ENCODE measurements around the gene BAIAP3. TPM values are rescaled to one million over a fixed set of nuclear protein-coding genes. Genes with fewer than 3 reads are reported as not detected.
A peak's percentile ranks its signal among the peaks of the same experiment; 100 is the strongest.

The BAIAP3 gene
- total and polyA plus RNA-seq, 10 donors, result 2.7 to 15.7 (median 6.3) TPM

DNA sequence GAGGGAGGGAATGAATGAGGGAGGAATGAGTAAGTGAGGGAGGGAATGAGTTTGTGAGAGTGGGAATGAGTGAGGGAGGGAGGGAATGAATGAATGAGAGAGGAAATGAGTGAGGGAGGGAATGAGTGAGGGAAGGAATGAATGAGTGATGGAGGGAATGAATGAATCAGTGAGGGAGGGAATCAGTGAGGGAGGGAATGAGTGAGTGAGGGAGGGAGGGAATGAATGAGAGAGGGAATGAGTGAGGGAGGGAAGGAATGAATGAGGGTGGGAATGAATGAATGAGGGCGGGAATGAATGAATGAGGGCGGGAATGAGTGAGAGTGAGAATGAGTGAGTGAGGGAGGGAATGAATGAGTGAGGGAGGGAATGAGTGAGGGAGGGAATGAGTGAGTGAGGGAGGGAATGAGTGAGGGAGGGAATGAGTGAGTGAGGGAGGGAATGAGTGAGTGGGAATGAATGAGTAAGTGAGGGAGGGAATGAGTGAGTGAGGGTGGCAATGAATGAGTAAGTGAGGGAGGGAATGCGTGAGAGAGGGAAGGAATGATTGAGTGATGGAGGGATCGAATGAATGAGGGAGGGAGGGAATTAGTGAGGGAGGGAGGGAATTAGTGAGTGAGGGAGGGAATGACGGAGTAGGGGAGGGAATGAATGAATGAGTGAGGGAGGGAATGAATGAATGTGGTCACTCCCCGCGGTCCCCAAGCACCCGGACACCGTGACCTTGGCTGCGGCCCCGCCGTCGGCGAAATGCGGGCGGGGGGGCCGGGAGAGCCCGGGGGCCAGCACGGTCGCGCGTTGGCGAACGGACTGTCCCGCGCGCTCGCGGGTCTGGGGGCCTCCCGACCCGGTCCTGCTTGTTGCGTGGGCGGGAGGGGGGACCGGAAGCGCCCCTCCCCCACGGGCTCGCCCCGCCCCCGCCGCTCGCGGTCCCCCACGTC, 25.1 kb upstream of the BAIAP3 start:
- DNase-seq, result no peak
- Histone ChIP-seq H3K4me1 (peaks cover 24 to 74% (median 63%) of the 10 kb centered on the region in 6 donors), H3K27ac (peak overlapping the region; percentile 96 to 99 (median 98))

DNA sequence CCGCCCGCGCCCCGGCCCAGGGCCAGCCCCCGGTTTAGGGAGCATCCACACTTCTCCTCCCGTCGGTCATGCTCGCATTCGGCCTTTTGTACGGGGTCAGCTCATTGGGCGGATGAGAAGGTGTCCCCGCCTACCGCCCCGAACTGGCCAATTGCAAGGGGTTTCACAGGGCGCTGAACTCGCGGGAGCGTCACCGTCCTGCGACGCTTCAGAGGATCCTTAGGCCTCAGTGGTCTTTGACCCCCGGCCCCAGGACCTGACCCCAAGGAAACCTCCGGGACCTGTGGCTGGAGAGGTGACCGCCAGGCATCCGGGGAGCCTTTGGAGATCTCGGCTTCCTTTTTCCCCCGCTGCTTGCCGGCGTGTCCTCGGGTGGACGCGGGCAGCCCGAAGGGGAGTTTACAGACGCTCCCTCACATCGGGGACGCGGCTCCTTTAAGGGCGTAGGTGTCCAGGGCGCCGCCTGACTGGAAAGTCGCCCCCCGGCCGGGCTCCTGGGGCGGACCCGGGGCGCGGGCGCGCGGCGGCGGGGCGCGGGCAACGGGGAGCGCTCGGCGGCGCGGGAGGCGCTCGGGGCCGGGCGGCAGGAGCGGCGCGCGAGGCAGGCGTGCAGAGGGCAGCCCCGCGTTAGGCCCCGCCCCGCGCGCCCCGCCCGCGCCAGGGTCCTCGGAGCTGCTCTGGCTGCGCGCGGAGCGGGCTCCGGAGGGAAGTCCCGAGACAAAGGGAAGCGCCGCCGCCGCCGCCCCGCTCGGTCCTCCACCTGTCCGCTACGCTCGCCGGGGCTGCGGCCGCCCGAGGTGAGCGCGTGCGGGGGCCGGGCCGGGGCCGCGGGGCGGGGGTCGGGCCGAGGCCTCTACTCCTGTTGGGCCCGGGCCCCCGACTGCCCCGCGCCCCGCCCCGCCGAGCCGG, 24.2 kb upstream of the BAIAP3 start, which contains the start of gene UBE2I:
Gene UBE2I, plus strand, starts transcription at position 660 of the 909 bp plus-strand sequence. CDS start 4,395 bp downstream, outside the sequence.
- intact Hi-C loops (cut with DNase I; ENCODE audit: low total_unique reads), result no loop called here
- peak; percentile 97 for DNase-seq
- peaks cover 0 to 28% (median 16%) of the 10 kb centered on the region in 6 donors for H3K36me3 ChIP-seq
- no peaks in the 10 kb centered on the region for H3K9me3 ChIP-seq
- peak within 1 kb of the TSS; percentile 96 to 99 (median 98) for H3K27ac ChIP-seq
- WGBS, 5 donors, result 0 to 1% (median 0%) methylated on average over 16 to 117 of the region's 117 CpGs
- peak; percentile 80 to 89 (median 81) for TF ChIP-seq POLR2AphosphoS5 (IDR thresholded peaks at IDR 0.05)
- peak in 2 of 3 donors; percentile 18 to 55 for TF ChIP-seq POLR2A (IDR thresholded peaks at IDR 0.05)
- TF ChIP-seq, protein P1, sequence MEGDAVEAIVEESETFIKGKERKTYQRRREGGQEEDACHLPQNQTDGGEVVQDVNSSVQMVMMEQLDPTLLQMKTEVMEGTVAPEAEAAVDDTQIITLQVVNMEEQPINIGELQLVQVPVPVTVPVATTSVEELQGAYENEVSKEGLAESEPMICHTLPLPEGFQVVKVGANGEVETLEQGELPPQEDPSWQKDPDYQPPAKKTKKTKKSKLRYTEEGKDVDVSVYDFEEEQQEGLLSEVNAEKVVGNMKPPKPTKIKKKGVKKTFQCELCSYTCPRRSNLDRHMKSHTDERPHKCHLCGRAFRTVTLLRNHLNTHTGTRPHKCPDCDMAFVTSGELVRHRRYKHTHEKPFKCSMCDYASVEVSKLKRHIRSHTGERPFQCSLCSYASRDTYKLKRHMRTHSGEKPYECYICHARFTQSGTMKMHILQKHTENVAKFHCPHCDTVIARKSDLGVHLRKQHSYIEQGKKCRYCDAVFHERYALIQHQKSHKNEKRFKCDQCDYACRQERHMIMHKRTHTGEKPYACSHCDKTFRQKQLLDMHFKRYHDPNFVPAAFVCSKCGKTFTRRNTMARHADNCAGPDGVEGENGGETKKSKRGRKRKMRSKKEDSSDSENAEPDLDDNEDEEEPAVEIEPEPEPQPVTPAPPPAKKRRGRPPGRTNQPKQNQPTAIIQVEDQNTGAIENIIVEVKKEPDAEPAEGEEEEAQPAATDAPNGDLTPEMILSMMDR (IDR thresholded peaks at IDR 0.05 in 8 of 11, conservative IDR thresholded peaks at IDR 0.05 in 3 of 11), result no peak
- peaks cover 24 to 74% (median 62%) of the 10 kb centered on the region in 6 donors for H3K4me1 ChIP-seq
- no peaks in the 10 kb centered on the region for H3K27me3 ChIP-seq (replicated peaks in 1 of 7)
- H3K4me3 ChIP-seq, result peak within 1 kb of the TSS; percentile 81 to 96 (median 86)

More for the DNA sequence above, 25.1 kb upstream of the BAIAP3 start:
- H3K27me3 ChIP-seq (replicated peaks in 1 of 7), result no peaks in the 10 kb centered on the region
- WGBS, 5 donors, result 4 to 9% (median 5%) methylated on average over 17 to 42 of the region's 43 CpGs
- peak overlapping the region; percentile 43 to 96 (median 70) for H3K4me3 ChIP-seq
- intact Hi-C loops (cut with DNase I; ENCODE audit: low total_unique reads), result no loop called here
- TF ChIP-seq POLR2AphosphoS5 (IDR thresholded peaks at IDR 0.05), result no peak
- no peak for TF ChIP-seq POLR2A (IDR thresholded peaks at IDR 0.05)
- no peaks in the 10 kb centered on the region for H3K9me3 ChIP-seq
- H3K36me3 ChIP-seq, result peaks cover 0 to 19% (median 8%) of the 10 kb centered on the region in 6 donors

DNA sequence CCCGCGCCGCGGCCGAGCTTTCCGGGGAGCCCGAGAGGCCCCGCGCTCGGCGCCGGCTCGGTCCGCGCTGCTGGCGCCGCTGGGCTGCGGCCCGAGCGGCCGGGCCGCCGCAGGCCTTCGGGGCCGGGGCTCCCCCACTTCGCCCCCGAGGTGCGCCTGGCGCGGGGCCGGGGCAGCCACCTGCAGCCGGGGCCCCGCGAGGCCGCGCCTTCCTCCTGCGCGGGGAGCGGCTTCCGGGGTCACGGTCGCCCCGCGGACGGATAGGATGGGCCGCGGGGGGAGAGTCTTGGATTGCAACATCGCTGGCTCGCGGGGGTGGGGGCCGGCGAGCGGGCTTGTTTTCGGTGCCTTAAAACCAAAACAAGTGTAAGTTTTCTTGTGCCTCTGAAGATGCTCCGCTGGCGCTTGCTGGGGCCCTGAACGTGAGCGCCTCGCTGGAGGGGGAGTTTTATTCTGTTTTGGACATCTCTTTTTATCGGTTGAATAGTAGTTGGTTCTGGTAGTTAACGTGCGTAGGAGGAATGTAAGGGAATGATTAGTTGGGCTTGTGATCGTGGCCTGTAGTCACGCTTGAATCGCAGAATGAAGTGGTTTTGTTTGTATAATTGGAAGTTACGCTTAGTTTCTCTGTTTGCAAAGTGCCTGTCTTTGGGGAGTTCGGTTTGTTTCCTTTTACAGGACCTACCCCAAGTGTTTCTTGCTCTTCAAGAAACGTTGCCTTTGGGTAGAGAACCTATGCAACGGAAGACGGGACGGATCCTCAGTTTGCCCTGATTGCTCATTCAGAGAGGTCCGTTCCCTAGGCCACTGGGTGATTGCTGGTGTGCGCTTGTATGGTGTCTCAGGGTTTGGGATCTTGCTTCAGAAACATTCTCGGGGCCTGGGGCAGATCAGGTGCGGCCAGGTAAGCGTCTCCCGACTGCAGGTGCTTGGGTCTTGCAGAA, 23.3 kb upstream of the BAIAP3 start:
- TF ChIP-seq POLR2AphosphoS5 (IDR thresholded peaks at IDR 0.05), result peak in 1 of 3 donors; percentile 5
- TF ChIP-seq POLR2A (IDR thresholded peaks at IDR 0.05), result no peak
- peak; percentile 93 for DNase-seq
- peaks cover 24 to 74% (median 60%) of the 10 kb centered on the region in 6 donors for H3K4me1 ChIP-seq
- H3K9me3 ChIP-seq, result no peaks in the 10 kb centered on the region
- H3K27ac ChIP-seq, result peak overlapping the region; percentile 65 to 99 (median 97)
- peak overlapping the region; percentile 81 to 96 (median 86) for H3K4me3 ChIP-seq
- 1% methylated on average over 42 to 77 of the region's 77 CpGs for WGBS, 5 donors
- peaks cover 3 to 38% (median 26%) of the 10 kb centered on the region in 6 donors for H3K36me3 ChIP-seq
- H3K27me3 ChIP-seq (replicated peaks in 1 of 7), result no peaks in the 10 kb centered on the region
- intact Hi-C loops (cut with DNase I; ENCODE audit: low total_unique reads), result no loop called here

DNA sequence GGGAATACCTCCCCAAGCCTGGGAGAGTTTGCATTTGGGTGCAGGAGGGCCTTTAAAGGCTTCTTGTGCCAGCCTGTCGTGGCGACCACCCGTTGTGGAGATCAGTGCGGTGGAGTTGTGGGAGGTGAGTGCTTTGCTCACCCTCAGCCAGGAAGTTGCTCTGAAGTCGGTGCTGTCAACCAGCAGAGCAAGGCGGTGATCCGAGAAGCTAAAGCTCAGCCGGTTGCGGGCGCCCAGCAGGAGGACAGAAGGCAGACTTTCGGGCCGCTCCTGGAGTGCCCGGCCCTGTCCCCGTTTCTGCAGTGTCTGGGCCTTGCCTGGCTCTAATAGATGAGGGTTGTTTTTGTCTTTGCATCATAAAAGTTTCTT, 22.6 kb upstream of the BAIAP3 start:
- Histone ChIP-seq H3K36me3 (peaks cover 3 to 44% (median 32%) of the 10 kb centered on the region in 6 donors), H3K27ac (peak overlapping the region; percentile 13 to 99 (median 96)), H3K4me1 (peaks cover 24 to 73% (median 55%) of the 10 kb centered on the region in 6 donors), H3K4me3 (peak overlapping the region; percentile 81 to 96 (median 86)), H3K27me3 (replicated peaks in 1 of 7) (no peaks in the 10 kb centered on the region), H3K9me3 (no peaks in the 10 kb centered on the region)
- intact Hi-C loops (cut with DNase I; ENCODE audit: low total_unique reads), result no loop called here
- WGBS, 5 donors, result 0 to 2% (median 1%) methylated on average over 7 to 14 of the region's 14 CpGs
- peak; percentile 89 for DNase-seq
- TF ChIP-seq POLR2A (IDR thresholded peaks at IDR 0.05) (no peak), POLR2AphosphoS5 (IDR thresholded peaks at IDR 0.05) (peak in 1 of 3 donors; percentile 18)
